Neural cell (in vitro differentiated cells): Measurements from ENCODE around the gene SLC25A25. TPM values are rescaled to one million over a fixed set of nuclear protein-coding genes. Genes with fewer than 3 reads are reported as not detected.

Experiments
- H2AFZ ChIP-seq: fragments of 200-600, 300-800 bp; sonication (generic), shearing (Covaris generic); 2 replicates; pipeline ENCODE4 v1.6.0; 2014; ENCODE audit warnings: low read depth, mild to moderate bottlenecking, antibody characterized with exemption, low read length, moderate library complexity
- H3F3A ChIP-seq: fragments of 200-600 bp; shearing (Covaris generic); 2 replicates; pipeline ENCODE4 v1.6.1; 2016; ENCODE audit warnings: mild to moderate bottlenecking, moderate library complexity, mixed read lengths, antibody characterized with exemption, low read length; ENCODE audit not compliant: insufficient read depth, poor library complexity, severe bottlenecking
- H3K27ac ChIP-seq: fragments of 200-600, 300-800 bp; sonication (generic), shearing (Covaris generic); 2 replicates; pipeline ENCODE4 v1.5.1; 2014; ENCODE audit warnings: mild to moderate bottlenecking, low read length, moderate library complexity
- H3K27me3 ChIP-seq: fragments of 300-800, 200-600 bp; sonication (generic), shearing (Covaris generic); 2 replicates; pipeline ENCODE4 v1.6.0; 2014; ENCODE audit warnings: mild to moderate bottlenecking, low read depth, low read length, moderate library complexity; ENCODE audit not compliant: insufficient read depth
- H3K36me3 ChIP-seq: fragments of 300-800, 200-600 bp; sonication (generic), shearing (Covaris generic); 2 replicates; pipeline ENCODE4 v1.5.1; 2014; ENCODE audit warnings: mild to moderate bottlenecking, antibody characterized with exemption, low read length, moderate library complexity; ENCODE audit not compliant: insufficient read depth
- H3K4me2 ChIP-seq: fragments of 300-800, 200-600 bp; sonication (generic), shearing (Covaris generic); 2 replicates; pipeline ENCODE4 v1.6.0; 2014; ENCODE audit warnings: mild to moderate bottlenecking, low read length
- H3K4me3 ChIP-seq: fragments of 300-800, 200-600 bp; sonication (generic), shearing (Covaris generic); 2 replicates; pipeline ENCODE4 v1.5.1; 2014; ENCODE audit warnings: mild to moderate bottlenecking, low read length, moderate library complexity
- H3K79me2 ChIP-seq: fragments of 200-600 bp; shearing (Covaris generic); replicated peaks from 2 replicates; pipeline ENCODE4 v1.6.0; 2014; ENCODE audit warnings: mild to moderate bottlenecking, low read length, moderate library complexity; ENCODE audit not compliant: insufficient read depth
- H3K9ac ChIP-seq: fragments of 300-800, 200-600 bp; sonication (generic), shearing (Covaris generic); 2 replicates; pipeline ENCODE4 v1.6.1; 2016; ENCODE audit warnings: mild to moderate bottlenecking, low read length, mixed read lengths
- H3K9me2 ChIP-seq: fragments of 200-600 bp; shearing (Covaris generic); 2 replicates; pipeline ENCODE4 v1.6.1; 2016; ENCODE audit warnings: mild to moderate bottlenecking, low read length, mixed read lengths; ENCODE audit not compliant: insufficient read depth
- H3K9me3 ChIP-seq: fragments of 200-600, 300-800 bp; sonication (generic), shearing (Covaris generic); 2 replicates; pipeline ENCODE4 v1.6.1; 2016; ENCODE audit warnings: mild to moderate bottlenecking, mixed run types, low read length, moderate library complexity, mixed read lengths
- H4K20me1 ChIP-seq: fragments of 200-600 bp; shearing (Covaris generic); 2 replicates; pipeline ENCODE4 v1.6.1; 2016; ENCODE audit warnings: mild to moderate bottlenecking, mixed run types; ENCODE audit not compliant: insufficient read depth
- CTCF ChIP-seq: fragments of 450-650 bp; IDR thresholded peaks from 2 replicates; pipeline ENCODE4 v1.5.1; 2014; ENCODE audit warnings: antibody characterized with exemption, mild to moderate bottlenecking, moderate library complexity; ENCODE audit not compliant: poor library complexity, severe bottlenecking
- EP300 ChIP-seq: fragments of 450-650 bp; conservative IDR thresholded peaks from 2 replicates; pipeline ENCODE4 v1.6.1; 2014; ENCODE audit warnings: antibody characterized with exemption, mild to moderate bottlenecking, moderate library complexity; ENCODE audit not compliant: poor library complexity, severe bottlenecking
- EZH2 ChIP-seq: fragments of 200-600, 300-800 bp; shearing (Covaris generic), sonication (generic); IDR thresholded peaks from 2 replicates; pipeline ENCODE4 v1.6.1; 2014; ENCODE audit warnings: antibody characterized with exemption, low read length, borderline replicate concordance, mild to moderate bottlenecking; ENCODE audit not compliant: insufficient read depth, poor library complexity, severe bottlenecking
- MXI1 ChIP-seq: fragments of 450-650 bp; conservative IDR thresholded peaks from 2 replicates; pipeline ENCODE4 v1.6.1; 2014; ENCODE audit warnings: antibody characterized with exemption, mild to moderate bottlenecking; ENCODE audit not compliant: poor library complexity, severe bottlenecking
- POLR2AphosphoS5 ChIP-seq: IDR thresholded peaks from 2 replicates; pipeline ENCODE4 v1.6.1; 2012
- RAD21 ChIP-seq: fragments of 450-650 bp; conservative IDR thresholded peaks from 2 replicates; pipeline ENCODE4 v1.6.1; 2014; ENCODE audit warnings: antibody characterized with exemption, mild to moderate bottlenecking, moderate library complexity
- REST ChIP-seq: IDR thresholded peaks from 2 replicates; pipeline ENCODE4 v1.6.1; 2012; ENCODE audit warnings: borderline replicate concordance
- SMC3 ChIP-seq: fragments of 450-650 bp; conservative IDR thresholded peaks from 2 replicates; pipeline ENCODE4 v1.6.1; 2014; ENCODE audit warnings: antibody characterized with exemption, mild to moderate bottlenecking, moderate library complexity; ENCODE audit not compliant: poor library complexity
- TAF1 ChIP-seq: IDR thresholded peaks from 2 replicates; pipeline ENCODE4 v1.6.1; 2012; ENCODE audit warnings: low read depth
- polyA plus RNA-seq: library from polyadenylated mRNA; depleted of rRNA; stranded (reverse); fragments of >200 nt; gene quantifications from 2 replicates; pipeline ENCODE4 v1.2.3, GENCODE V29; 2014

The SLC25A25 gene
- polyA plus RNA-seq, 1 donor from 2014 or later, result 43.7 TPM

- TF ChIP-seq RAD21, result no peak
- no peak for TF ChIP-seq EP300
- TF ChIP-seq CTCF, result no peak
- no peak for TF ChIP-seq TAF1
- no peak for TF ChIP-seq MXI1
- TF ChIP-seq SMC3, result no peak
- no peak for TF ChIP-seq EZH2
- no peak for TF ChIP-seq POLR2AphosphoS5
- TF ChIP-seq REST, result no peak
- Histone ChIP-seq H3K9ac (no peak overlapping the region), H3K9me2 (no peaks in the 10 kb centered on the region), H3F3A (no peaks in the 10 kb centered on the region), H3K79me2 (peaks cover 11% of the 10 kb centered on the region), H3K9me3 (no peaks in the 10 kb centered on the region), H3K4me2 (no peak overlapping the region), H4K20me1 (no peaks in the 10 kb centered on the region), H3K27me3 (no peaks in the 10 kb centered on the region), H3K4me3 (peak overlapping the region; percentile 98), H3K36me3 (no peaks in the 10 kb centered on the region), H2AFZ (no peak overlapping the region), H3K27ac (no peak overlapping the region)
These were observed 57.7 kb downstream of the SLC25A25 start for GRCh38 chr9:128125580-128126354.

- Histone ChIP-seq H3K27ac (peak within 1 kb of the TSS; percentile 84), H3K27me3 (no peaks in the 10 kb centered on the region), H3K36me3 (no peaks in the 10 kb centered on the region), H2AFZ (peak within 1 kb of the TSS; percentile 95), H3K4me2 (peak within 1 kb of the TSS; percentile 70), H3K4me3 (peak within 1 kb of the TSS; percentile 98), H3K9me2 (no peaks in the 10 kb centered on the region), H3K9ac (peak within 1 kb of the TSS; percentile 89), H4K20me1 (no peaks in the 10 kb centered on the region), H3F3A (no peaks in the 10 kb centered on the region), H3K79me2 (peaks cover 11% of the 10 kb centered on the region), H3K9me3 (no peaks in the 10 kb centered on the region)
- TF ChIP-seq TAF1, result no peak
- peak; percentile 16 for TF ChIP-seq POLR2AphosphoS5
- TF ChIP-seq RAD21, result no peak
- peak; percentile 21 for TF ChIP-seq CTCF
- no peak for TF ChIP-seq EZH2
- no peak for TF ChIP-seq EP300
- TF ChIP-seq MXI1, result peak; percentile 77
- TF ChIP-seq SMC3, result peak; percentile 22
- no peak for TF ChIP-seq REST
These were observed 59.5 kb downstream of the SLC25A25 start, which contains the start of gene PTGES2 for GRCh38 chr9:128127568-128127989. PTGES2 (minus strand) TSS chr9:128127729; CDS start chr9:128127717, 12 bp downstream.
